Measurements from ENCODE around the gene FAM53A.

- TF ChIP-seq CTCF (IDR thresholded peaks at IDR 0.05) (no peak), POLR2A (IDR thresholded peaks at IDR 0.05) (no peak)
Observed at GRCh38 chr4:1686440-1687036, 2.4 kb upstream of the FAM53A start.
